Measurements from ENCODE around the gene RSL24D1. TPM values are rescaled to one million over a fixed set of nuclear protein-coding genes. Genes with fewer than 3 reads are reported as not detected.

RSL24D1 gene
- total and polyA plus RNA-seq, 2 of the 13 experiments (the other 11 are each of a cell fraction or from before 2014, with no cell fraction given) = 58.8 to 100.0 TPM

DNA sequence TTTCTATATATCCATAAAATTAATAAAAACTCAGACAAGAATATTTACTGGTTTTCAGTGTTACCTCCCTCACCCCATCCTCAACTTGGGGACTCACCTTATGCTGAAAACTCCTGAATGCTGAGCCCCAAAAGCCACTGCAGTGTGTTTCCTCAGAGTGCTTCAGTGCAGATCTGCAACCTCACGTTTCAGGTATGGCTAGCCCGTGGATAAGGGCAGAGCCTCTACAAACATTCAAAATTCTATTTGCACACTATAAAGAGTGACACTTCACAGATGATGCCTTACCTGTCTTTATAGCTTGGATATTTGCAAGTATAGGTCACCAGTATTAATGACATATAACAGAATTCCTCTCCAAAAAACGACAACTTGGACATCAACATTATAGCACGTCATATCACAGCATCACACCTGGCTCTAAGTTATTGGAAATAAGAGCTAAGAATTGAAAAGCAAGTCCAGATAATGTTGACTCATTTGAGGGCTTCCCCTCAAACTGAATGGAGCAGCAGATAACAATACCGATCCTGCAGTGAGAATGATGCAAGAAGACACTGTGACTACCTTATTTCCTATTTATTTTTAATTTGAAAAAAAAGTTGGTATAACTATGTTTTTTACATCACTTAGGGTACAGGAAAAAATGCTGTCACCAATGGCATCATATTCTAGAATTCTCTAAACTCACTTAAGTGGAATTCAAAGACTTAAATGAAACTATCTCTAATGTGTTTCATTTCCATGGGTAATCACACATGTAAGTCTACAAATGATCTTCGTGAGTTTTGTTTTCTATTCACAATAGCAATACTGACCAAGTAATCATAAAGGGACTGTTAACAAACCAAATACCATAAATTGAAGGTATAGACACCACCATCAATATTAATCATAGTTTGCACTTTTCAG lies 40.7 kb upstream of the RSL24D1 start:
- intact Hi-C loops (cut with micrococcal nuclease; ENCODE audit: unreplicated experiment) (no loop called here), in situ Hi-C loops (cut with HindIII; ENCODE audit: extremely low pct_ligation_motif_present, low pct_unique_long_range_greater_than_20kb) (no loop called here)
- no TSS peak for BruUV-seq (replicated peaks)
- ATAC-seq (no peak), FAIRE-seq (no peak), DNase-seq (ENCODE audit: low spot score) (no peak)
- Histone ChIP-seq H3K4me1 (ENCODE audit: insufficient read depth, low read length) (peaks cover 26% of the 10 kb centered on the region), H3K4me2 (ENCODE audit: low read depth, low read length) (no peak overlapping the region), H4K20me1 (ENCODE audit: insufficient read depth, low read length) (no peaks in the 10 kb centered on the region), H3K79me2 (ENCODE audit: insufficient read depth, low read length) (no peaks in the 10 kb centered on the region), H3K27ac (ENCODE audit: extremely low read length, insufficient read depth, low read length) (no peak overlapping the region), H3K9ac (ENCODE audit: insufficient read depth, low read depth, low read length) (no peak overlapping the region), H3K27me3 (ENCODE audit: control insufficient read depth in 1 of 2, insufficient read depth in 2 of 2, low read length in 2 of 2) (no peaks in the 10 kb centered on the region), H3K9me3 (ENCODE audit: low read length) (no peaks in the 10 kb centered on the region), H3K36me3 (replicated peaks in 1 of 2; ENCODE audit: control insufficient read depth in 1 of 2, insufficient read depth in 2 of 2, low read length in 2 of 2) (no peaks in the 10 kb centered on the region), H2AFZ (ENCODE audit: low read length) (no peak overlapping the region), H3K4me3 (replicated peaks in 1 of 3; ENCODE audit: insufficient read depth in 1 of 3, low read depth in 2 of 3, low read length in 3 of 3) (no peak overlapping the region)
- 94% methylated on average over 6 of the region's 6 CpGs for WGBS (ENCODE audit: low lambda C conversion rate)
- POLR2A ChIA-PET = no interaction called here
- CTCF ChIA-PET (ENCODE audit: low intra/inter-chr PET ratio, low total read pairs) = no interaction called here
- TF ChIP-seq ZNF101 (CRISPR knock-in tag; IDR thresholded peaks at IDR 0.05; ENCODE audit: borderline replicate concordance, low read depth) = no peak
- TF ChIP-seq, protein P1, sequence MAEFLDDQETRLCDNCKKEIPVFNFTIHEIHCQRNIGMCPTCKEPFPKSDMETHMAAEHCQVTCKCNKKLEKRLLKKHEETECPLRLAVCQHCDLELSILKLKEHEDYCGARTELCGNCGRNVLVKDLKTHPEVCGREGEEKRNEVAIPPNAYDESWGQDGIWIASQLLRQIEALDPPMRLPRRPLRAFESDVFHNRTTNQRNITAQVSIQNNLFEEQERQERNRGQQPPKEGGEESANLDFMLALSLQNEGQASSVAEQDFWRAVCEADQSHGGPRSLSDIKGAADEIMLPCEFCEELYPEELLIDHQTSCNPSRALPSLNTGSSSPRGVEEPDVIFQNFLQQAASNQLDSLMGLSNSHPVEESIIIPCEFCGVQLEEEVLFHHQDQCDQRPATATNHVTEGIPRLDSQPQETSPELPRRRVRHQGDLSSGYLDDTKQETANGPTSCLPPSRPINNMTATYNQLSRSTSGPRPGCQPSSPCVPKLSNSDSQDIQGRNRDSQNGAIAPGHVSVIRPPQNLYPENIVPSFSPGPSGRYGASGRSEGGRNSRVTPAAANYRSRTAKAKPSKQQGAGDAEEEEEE (CRISPR knock-in tag; IDR thresholded peaks at IDR 0.05; ENCODE audit: borderline replicate concordance) = no peak
- TF ChIP-seq ZNF468 (CRISPR knock-in tag; IDR thresholded peaks at IDR 0.05) = no peak
- no peak for TF ChIP-seq NFYC (CRISPR knock-in tag; IDR thresholded peaks at IDR 0.05)
- no peak for TF ChIP-seq CC2D1A (CRISPR knock-in tag; IDR thresholded peaks at IDR 0.05)
- no peak for TF ChIP-seq ZNF75D (CRISPR knock-in tag; IDR thresholded peaks at IDR 0.05; ENCODE audit: borderline replicate concordance)
- TF ChIP-seq ZNF556 (CRISPR knock-in tag; IDR thresholded peaks at IDR 0.05; ENCODE audit: borderline replicate concordance) = no peak
- TF ChIP-seq BCL6 (CRISPR knock-in tag; IDR thresholded peaks at IDR 0.05) = no peak
- TF ChIP-seq ZNF83 (CRISPR knock-in tag; IDR thresholded peaks at IDR 0.05; ENCODE audit: borderline replicate concordance) = no peak
- no peak for TF ChIP-seq ZNF136 (CRISPR knock-in tag; IDR thresholded peaks at IDR 0.05; ENCODE audit: low read depth)
- no peak for TF ChIP-seq BORCS8-MEF2B (CRISPR knock-in tag; IDR thresholded peaks at IDR 0.05)
- no peak for TF ChIP-seq ZBTB44 (CRISPR knock-in tag; IDR thresholded peaks at IDR 0.05)
- no peak for TF ChIP-seq NFRKB (IDR thresholded peaks at IDR 0.05)
- no peak for TF ChIP-seq FOXA1 (IDR thresholded peaks at IDR 0.05)
- TF ChIP-seq FOXA1 (CRISPR knock-in tag; IDR thresholded peaks at IDR 0.05) = no peak
- TF ChIP-seq, protein P2, sequence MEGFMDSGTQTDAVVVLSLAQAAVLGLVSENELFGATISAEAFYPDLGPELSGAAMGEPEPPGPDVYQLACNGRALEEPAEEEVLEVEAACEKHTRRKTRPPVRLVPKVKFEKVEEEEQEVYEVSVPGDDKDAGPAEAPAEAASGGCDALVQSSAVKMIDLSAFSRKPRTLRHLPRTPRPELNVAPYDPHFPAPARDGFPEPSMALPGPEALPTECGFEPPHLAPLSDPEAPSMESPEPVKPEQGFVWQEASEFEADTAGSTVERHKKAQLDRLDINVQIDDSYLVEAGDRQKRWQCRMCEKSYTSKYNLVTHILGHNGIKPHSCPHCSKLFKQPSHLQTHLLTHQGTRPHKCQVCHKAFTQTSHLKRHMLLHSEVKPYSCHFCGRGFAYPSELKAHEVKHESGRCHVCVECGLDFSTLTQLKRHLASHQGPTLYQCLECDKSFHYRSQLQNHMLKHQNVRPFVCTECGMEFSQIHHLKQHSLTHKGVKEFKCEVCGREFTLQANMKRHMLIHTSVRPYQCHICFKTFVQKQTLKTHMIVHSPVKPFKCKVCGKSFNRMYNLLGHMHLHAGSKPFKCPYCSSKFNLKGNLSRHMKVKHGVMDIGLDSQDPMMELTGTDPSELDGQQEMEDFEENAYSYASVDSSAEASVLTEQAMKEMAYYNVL (CRISPR knock-in tag; IDR thresholded peaks at IDR 0.05; ENCODE audit: borderline replicate concordance) = no peak
- TF ChIP-seq CREM (IDR thresholded peaks at IDR 0.05) = no peak
- no peak for TF ChIP-seq CREM (CRISPR knock-in tag; IDR thresholded peaks at IDR 0.05)

Measured in HepG2 (cell line).